Activated T-helper 2 cell treated with anti-CD3 and anti-CD28 coated beads, Interferon-gamma antibody, Interleukin-2, Interleukin-4, amounts not matched to agents 10 μg/mL and 5 μg/mL and 100 μg/mL, durations not matched to agents 14 hours and 24 hours and 36 hours (primary cell): ENCODE measurements around the gene CAMTA2. TPM values are rescaled to one million over a fixed set of nuclear protein-coding genes. Genes with fewer than 3 reads are reported as not detected.

Source experiments
- DNase-seq: peaks from one replicate; pipeline ENCODE4 v3.0.0; 2021; ENCODE audit warnings: low spot score
- H3K27ac Mint-ChIP-seq: one replicate; pipeline ENCODE4 v1.8.0; 2021; ENCODE audit warnings: mixed read lengths
- H3K27me3 Mint-ChIP-seq: one replicate; pipeline ENCODE4 v1.8.0; 2021; ENCODE audit warnings: low read depth, mixed read lengths
- H3K36me3 Mint-ChIP-seq: one replicate; pipeline ENCODE4 v1.8.0; 2021; ENCODE audit warnings: low read depth, mixed read lengths
- H3K4me1 Mint-ChIP-seq: one replicate; pipeline ENCODE4 v1.8.0; 2021; ENCODE audit warnings: low read depth, mixed read lengths
- H3K4me3 Mint-ChIP-seq: one replicate; pipeline ENCODE4 v1.8.0; 2021; ENCODE audit warnings: low read depth, mild to moderate bottlenecking, moderate library complexity, mixed read lengths
- H3K9me3 Mint-ChIP-seq: one replicate; pipeline ENCODE4 v1.8.0; 2021; ENCODE audit warnings: mixed read lengths
- intact Hi-C: fragments of 100-400 bp; cut with micrococcal nuclease; formaldehyde crosslinking; loops from one replicate; pipeline ENCODE4 v1.15.1; 2023
- total RNA-seq: library from RNA; stranded (reverse); gene quantifications from 2 replicates; pipeline ENCODE4 v1.2.3, GENCODE V29; 2022

The CAMTA2 gene
- total RNA-seq, 1 donor from 2014 or later = 92.3 TPM

DNA sequence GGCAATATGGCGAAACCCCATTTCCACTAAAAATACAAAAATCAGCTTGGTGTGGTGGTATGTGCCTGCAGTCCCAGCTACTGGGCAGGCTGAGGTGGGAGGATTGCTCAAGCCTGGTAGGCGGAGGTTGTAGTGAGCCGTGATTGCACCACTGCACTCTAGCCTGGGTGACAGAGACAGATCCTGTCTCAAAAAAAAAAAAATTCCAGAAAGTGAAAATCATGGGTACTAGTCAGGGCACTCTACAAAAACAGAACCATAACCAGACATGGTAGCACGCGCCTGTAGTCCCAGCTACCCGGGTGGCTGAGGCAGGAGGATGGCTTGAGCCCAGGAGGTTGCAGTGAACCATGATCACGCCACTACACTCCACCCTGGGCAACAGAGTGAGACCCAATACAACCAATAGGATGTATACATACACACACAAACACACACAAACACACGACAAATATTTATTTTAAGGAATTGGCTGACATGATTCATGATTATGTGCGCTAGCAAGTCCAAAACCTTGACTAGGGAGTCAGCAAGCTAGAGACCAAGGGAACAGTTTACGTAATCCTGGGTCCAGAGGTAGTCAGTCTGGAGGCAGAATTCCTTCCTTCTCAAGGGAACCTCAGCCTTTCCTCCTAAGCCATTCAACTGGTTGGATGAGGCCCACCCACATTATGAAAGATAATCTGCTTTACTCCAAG is 67.0 kb downstream of the CAMTA2 start:
- intact Hi-C loops = no loop called here
- peaks cover 5% of the 10 kb centered on the region for H3K36me3 Mint-ChIP-seq
- no peaks in the 10 kb centered on the region for H3K27me3 Mint-ChIP-seq
- DNase-seq = no peak
- H3K27ac Mint-ChIP-seq = no peak overlapping the region
- H3K9me3 Mint-ChIP-seq = no peaks in the 10 kb centered on the region
- no peaks in the 10 kb centered on the region for H3K4me1 Mint-ChIP-seq
- no peak overlapping the region for H3K4me3 Mint-ChIP-seq

DNA sequence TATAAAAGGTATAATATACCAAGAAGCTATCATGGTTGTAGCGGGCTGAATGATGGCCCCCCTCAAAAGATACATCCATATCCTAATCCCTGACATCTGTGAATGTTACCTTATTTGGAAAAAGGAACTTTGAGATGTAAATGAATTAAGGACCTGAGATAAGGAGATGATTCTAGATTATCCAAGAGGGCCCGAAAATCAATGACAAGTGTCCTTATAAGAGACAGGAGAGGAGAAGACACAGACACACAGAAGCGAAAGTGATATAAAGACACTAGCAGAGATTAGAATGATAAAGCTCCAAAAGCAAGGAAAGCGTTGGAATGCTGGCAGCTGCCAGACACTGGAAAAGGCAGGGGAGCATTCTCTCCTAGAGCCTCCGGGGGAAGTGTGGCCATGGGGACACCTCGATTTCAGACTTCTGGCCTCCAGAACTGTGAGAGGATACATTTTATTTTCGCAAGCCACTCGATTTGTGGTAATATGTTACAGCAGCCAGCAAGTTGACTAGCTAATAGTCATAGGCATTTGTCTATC is 67.9 kb downstream of the CAMTA2 start:
- H3K9me3 Mint-ChIP-seq = no peaks in the 10 kb centered on the region
- no peak for DNase-seq
- no peak overlapping the region for H3K27ac Mint-ChIP-seq
- no peaks in the 10 kb centered on the region for H3K27me3 Mint-ChIP-seq
- no peaks in the 10 kb centered on the region for H3K4me1 Mint-ChIP-seq
- intact Hi-C loops = no loop called here
- H3K4me3 Mint-ChIP-seq = no peak overlapping the region
- peaks cover 4% of the 10 kb centered on the region for H3K36me3 Mint-ChIP-seq

Other genes starting within 250 kb of the CAMTA2 start
- 0.09 TPM in 1 of 2 replicates, not detected in the other for gene ZMYND15, start 247.8 kb downstream of the CAMTA2 start, total RNA-seq
- 1.8 and 2.3 TPM in 2 replicates for gene CXCL16, start 247.7 kb downstream of the CAMTA2 start, total RNA-seq
- not detected in 2 replicates for gene TM4SF5, start 215.8 kb downstream of the CAMTA2 start, total RNA-seq
- 0.28 and 0.46 TPM in 2 replicates for gene VMO1, start 201.3 kb downstream of the CAMTA2 start, total RNA-seq
- gene GLTPD2, start 198.7 kb downstream of the CAMTA2 start, total RNA-seq = not detected in 2 replicates
- 215 and 220 TPM in 2 replicates for gene PSMB6, start 191.5 kb downstream of the CAMTA2 start, total RNA-seq
- gene PLD2, start 180.5 kb downstream of the CAMTA2 start, total RNA-seq = 22.3 and 26.6 TPM in 2 replicates
- gene MINK1, start 154.3 kb downstream of the CAMTA2 start, total RNA-seq = 60.9 and 69.7 TPM in 2 replicates
- 0.76 and 1.3 TPM in 2 replicates for gene C17orf107, start 88.1 kb downstream of the CAMTA2 start, total RNA-seq
- 0.32 and 0.44 TPM in 2 replicates for gene CHRNE, start 84.6 kb downstream of the CAMTA2 start, total RNA-seq
- gene GP1BA, start 55.4 kb downstream of the CAMTA2 start, total RNA-seq = not detected in 2 replicates
- 91.4 and 103 TPM in 2 replicates for gene SLC25A11, start 47.6 kb downstream of the CAMTA2 start, total RNA-seq
- gene RNF167, start 47.4 kb downstream of the CAMTA2 start, total RNA-seq = 112 and 126 TPM in 2 replicates
- gene PFN1, start 39.1 kb downstream of the CAMTA2 start, total RNA-seq = 1,460 and 1,475 TPM in 2 replicates
- 45.7 and 47.9 TPM in 2 replicates for gene ENO3, start 36.6 kb downstream of the CAMTA2 start, total RNA-seq
- 66.5 and 70.4 TPM in 2 replicates for gene SPAG7, start 19.9 kb downstream of the CAMTA2 start, total RNA-seq
- 0.43 and 0.53 TPM in 2 replicates for gene INCA1, start 9.8 kb upstream of the CAMTA2 start, total RNA-seq
- gene KIF1C, start 10.3 kb upstream of the CAMTA2 start, total RNA-seq = 51.0 and 51.4 TPM in 2 replicates
- gene SLC52A1, start 47.8 kb upstream of the CAMTA2 start, total RNA-seq = 0.14 TPM in 2 replicates
- gene ZFP3, start 90.8 kb upstream of the CAMTA2 start, total RNA-seq = 1.4 and 1.9 TPM in 2 replicates
- 12.4 and 16.5 TPM in 2 replicates for gene ZNF232, start 124.2 kb upstream of the CAMTA2 start, total RNA-seq
- gene USP6, start 128.4 kb upstream of the CAMTA2 start, total RNA-seq = 0.07 TPM in 1 of 2 replicates, not detected in the other
- gene ZNF594, start 204.2 kb upstream of the CAMTA2 start, total RNA-seq = 8.0 and 8.9 TPM in 2 replicates
- not detected in 2 replicates for gene SCIMP, start 247.2 kb upstream of the CAMTA2 start, total RNA-seq